Mesenteric fat pad (tissue), 1 donor: ENCODE data around the gene BMP6. TPM values are rescaled to one million over a fixed set of nuclear protein-coding genes. Genes with fewer than 3 reads are reported as not detected.
"Not testable (repeated sequence)": the region's sequence is repeated elsewhere in the genome, so short reads cannot be mapped to it uniquely, and the experiment has no call there.

Experiments used
- DNase-seq: peaks from one replicate; pipeline ENCODE4 v3.0.0-alpha.2; 2020; ENCODE audit warnings: low spot score
- total RNA-seq: library from RNA; stranded (reverse); fragmentation: NEBNext Ultra II Directional; extraction: Animal tissue kit (Norgen Biotek cat#: 25700); gene quantifications from one replicate; pipeline ENCODE4 v1.2.1, GENCODE V29; 2021
- donor health status: DM: yes; HTN: yes; CAD: no.

BMP6 gene
- total RNA-seq, 1 donor from 2014 or later, result 12.7 TPM

DNA sequence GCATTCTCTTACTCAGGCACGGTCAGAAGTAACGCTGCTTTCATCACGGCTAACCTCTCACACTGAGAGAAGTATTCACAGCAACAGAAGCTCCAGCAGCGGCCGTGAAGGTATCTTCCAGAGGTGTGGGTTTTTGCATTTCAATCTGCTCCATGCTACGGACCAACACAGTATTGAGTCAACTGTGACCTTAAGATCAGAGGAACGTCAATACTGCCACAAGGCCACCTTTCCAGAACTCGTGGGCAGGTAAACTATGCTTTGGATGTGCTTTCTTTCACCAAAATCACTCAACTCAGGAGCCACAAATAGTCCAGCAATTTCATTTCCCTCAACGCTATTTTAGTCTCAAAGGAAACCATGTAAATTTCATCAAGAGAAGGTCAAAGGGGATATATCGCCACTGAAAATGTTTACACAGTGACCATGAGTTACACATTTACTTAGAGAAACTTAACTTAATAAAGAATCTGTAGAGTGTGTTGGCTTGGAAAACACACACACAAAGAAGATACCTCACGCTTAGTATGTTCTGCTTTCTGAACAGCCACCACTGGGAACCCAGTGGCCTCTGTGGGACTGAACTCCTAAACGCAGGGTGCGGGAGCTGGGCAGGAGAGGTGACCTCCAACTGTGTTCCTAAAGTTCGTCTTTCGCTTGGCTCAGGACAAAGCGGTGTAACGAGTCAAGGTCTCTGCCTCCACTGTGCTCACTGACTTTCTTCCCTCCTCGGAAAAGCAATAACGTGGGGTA is 156.8 kb downstream of the BMP6 start:
- no peak for DNase-seq

DNA sequence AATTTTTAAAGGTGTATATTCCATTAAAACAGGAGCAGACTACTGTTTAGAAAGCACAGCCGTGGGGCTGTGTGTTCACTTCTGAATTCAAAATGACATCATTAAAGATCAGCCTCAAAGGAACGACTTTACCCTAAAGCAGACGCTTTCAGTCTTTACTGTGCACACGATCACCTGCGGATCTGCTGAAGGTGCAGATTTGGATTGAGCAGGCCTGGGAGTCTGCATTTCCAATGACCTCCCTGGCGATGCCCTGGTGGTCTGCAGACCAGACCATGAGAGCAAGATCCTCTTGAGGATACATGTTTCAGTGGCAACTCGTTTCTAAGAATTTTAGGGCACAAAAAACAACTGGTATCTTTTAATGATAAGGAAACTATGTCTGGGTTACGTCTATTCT is 157.5 kb downstream of the BMP6 start:
- DNase-seq, result no peak

DNA sequence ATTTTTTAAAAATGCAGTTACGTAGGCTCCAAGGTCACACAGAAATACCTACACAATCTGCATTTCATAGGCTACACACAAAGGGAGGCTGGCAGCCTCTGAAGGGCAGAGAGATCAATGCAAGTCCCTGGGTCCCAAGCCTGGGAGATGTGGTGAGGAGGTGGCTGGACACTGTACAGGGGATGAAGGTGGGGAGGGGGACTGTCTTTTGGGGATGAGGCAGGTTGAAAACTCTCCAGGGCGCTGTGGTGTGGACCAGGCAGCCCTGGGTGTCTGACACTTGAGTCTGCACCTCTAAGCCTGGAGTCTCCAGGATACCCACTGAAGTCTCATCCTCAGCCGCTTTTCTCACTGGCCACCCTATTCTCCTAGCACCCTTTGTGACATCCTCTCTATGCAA is 160.2 kb downstream of the BMP6 start:
- DNase-seq, result no peak

DNA sequence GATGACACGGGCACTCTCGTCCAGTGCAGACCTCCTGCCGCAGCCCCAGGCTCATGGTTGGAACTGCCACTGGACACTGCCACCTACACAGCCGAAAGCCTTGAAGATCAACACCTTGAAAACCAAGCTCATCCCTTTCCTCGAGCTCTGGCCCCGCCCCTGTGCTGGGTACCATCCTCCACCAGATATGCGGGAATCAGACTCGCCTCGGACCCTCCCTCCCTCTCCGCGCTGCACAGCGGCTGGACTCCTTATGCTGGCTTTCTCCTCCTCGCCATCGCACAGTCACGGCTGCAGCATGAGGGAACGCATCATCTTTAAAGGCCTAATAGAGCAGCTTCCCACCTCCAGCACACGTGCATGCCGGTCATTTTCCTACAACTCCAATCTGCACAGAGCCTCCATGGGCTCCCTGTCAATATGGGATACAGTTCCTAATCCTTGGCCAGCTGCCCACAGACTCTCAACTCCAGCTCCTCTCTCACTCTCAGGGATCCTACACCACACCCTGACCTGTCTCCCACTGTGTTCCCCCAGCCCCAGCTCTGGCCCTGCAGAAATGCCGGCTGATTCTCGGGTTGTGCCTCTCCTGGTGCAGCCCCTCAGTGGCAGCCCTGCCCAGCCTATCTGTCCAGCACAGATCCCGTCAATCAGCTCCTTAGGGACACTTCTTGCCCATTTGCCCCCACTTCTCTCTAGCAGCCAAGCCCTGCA is 161.5 kb downstream of the BMP6 start:
- no peak for DNase-seq

DNA sequence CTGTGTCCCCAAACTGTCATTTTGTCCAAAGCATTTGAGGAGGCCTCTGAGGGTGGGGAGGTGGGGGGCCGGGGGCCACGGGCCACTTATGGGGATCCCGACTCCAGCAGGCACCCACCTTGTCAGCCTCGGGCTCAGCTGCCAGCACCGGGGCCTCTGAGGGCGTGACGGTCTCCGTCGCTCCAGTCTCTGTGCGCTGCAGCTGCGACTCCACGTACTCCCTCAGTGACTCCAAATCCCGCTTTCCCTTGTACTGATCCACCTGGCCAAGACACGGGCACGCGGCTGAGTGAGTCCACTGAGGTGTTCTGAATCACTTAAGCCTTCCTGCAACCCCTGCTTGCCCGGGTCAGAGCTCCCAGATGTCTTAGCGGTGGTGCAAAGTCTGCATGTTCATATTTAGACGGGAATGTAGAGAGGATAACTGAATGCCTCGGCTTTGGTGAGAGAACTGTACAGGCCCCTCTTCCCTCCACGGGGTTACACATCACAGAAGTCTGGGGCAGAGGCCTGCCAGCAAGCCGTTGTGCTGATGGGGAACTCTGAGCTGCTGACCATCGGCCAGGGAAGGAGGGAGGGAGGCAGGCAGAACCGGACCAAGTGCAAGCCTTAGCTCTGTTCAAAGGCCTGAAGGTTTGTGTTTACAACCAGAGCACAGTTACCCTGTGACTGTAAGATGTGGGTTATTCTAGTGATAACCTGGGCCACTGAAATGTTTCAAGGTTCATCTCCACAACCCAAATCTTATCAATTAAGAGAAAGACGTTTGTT is 162.9 kb downstream of the BMP6 start:
- DNase-seq, result no peak

DNA sequence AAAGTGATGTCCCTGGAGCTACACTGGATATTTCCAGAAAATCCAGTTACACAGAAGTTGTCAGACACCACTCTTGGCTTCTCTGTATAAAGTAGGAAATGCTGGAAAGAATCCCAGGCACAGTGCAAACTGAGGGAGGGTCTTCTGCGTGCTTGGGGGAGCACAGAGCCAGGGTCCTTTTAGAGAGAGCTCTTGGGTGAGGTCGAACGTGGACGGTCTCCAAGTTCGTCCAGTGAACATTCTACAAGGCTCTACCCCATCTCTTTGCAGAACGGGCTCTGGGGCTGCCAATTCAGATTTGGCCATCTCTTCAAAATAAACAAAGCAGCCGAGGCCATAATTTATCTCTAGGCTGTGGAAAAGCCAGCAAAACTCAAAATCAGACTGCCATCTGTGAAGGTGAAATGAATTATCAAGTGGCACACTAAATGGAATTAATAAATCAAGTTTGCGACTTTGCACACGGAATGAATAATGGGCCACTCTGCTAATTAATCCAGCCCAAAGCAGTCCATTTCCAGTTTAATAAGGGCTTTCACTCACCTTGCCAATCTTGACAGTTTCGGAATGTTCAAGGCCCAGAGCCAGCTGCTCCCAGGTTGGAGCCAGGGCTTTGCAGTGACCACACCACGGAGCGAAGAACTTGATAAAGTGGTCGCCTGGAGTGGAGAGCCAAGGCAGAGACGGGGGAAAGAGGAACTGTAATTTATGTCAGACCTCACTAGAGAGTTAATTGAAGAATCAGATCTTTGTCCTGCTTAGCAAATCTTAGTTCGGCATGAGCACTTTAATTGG is 165.4 kb downstream of the BMP6 start:
- DNase-seq, result no peak

DNA sequence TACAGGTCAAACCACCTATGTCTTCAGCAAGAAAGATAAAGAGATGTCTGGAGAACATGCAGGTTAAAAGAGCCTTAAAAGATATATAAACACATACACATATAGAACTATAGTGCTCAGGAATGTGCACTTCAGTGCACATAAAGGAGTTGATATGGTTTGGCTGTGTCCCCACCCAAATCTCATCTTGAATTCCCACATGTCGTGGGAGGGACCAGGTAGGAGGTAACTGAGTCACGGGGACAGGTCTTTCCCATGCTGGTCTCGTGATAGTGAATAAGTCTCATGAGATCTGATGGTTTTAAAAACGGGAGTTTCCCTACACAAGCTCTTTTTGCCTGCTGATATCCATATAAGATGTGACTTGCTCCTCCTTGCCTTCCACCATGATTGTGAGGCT is 166.5 kb downstream of the BMP6 start:
- DNase-seq, result not testable (repeated sequence)

DNA sequence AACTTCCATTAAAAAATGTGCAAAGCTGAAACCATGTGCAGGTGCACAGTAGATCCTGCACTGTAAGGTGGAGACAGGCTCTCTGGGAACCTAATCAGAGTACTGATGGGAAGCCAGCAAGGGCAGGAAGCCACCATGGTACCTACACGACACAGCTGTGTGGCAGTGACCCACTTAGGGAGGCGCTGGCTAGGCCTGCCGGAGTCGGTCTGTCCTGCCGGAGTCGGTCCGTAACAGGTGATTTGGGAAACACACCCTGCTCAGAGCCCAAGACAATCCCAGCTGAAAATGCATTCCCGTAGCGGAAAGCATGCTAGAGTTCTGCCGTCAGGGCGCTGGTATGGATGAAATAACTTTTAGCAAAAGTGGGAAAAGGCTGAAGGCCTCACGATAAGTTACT is 167.4 kb downstream of the BMP6 start:
- no peak for DNase-seq

DNA sequence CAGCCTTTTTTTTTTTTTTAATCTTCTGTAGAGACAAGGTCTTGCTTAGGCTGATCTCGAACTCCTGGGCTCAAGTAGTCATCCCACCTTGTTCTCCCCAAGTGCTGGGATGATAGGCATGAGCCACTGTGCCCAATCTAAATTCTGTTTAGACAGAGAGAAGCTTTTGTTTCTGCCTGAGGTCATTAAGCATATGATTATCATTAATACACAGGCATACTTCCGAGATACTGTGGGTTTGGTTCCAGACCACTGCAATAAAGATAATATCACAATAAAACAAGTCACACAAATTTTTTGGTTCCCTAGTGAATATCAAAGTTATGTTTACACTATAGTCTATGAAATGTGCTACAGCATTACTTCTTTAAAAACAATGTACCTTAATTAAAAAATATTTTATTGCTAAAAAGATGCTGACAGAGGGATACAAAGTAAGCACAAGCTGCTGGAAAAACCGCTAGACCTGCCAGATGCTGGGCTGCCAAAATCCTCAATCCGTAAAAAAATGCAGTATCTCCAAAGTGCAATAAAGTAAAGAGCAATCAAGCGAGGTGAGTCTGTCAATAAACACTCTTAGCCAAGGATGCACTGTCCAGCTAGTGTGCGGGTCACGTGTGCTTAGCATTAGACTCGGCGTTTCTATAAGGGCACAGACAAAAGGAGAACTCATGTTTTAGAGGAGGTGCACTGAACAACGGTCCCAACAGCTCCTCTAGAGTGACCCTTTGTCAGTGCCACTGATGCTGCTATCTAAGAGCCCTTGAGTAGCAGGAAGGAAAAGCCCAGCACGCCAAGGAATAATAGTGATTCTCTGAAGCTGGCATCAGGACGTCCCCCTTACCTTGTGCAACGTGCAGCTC is 168.6 kb downstream of the BMP6 start:
- no peak for DNase-seq

DNA sequence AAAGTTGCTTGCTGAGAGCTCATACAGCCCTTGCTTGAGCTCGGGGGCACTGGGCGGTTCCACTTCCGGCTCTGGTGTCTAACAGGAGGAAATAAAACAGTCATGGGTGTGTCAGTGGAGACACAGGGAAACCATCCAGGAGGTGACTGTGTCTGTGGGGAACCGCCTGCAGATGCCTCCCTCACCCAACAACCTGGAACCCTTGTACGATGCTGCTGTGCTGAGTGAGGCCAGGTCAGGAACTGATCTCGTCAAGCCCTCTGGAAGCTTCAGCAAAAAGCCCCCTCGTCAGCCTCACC is 169.2 kb downstream of the BMP6 start:
- DNase-seq, result no peak

DNA sequence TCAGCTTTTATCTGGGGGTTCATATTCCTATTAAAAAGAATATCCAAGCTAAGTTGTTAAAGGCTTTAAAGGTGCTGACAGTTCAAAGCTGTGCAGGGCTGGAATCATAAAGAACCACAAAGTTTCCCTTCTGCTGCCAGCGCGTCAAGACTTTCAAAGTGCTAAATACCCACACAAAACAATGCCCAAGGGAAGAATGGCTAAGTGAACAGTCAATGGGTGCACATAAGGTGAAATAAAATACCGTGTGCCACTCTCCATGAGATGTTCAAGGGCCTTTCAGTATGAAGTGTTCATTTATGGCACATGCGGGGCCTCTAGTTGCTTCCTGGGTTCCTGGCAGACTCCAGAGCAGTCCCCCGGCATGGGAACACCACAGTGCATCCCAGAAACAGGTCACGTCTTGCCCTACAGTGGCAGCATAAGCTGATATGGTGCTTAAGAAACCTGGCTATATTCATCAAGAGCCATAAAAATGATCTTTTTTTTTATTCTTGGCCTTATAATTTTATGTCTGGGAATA is 170.6 kb downstream of the BMP6 start:
- no peak for DNase-seq

DNA sequence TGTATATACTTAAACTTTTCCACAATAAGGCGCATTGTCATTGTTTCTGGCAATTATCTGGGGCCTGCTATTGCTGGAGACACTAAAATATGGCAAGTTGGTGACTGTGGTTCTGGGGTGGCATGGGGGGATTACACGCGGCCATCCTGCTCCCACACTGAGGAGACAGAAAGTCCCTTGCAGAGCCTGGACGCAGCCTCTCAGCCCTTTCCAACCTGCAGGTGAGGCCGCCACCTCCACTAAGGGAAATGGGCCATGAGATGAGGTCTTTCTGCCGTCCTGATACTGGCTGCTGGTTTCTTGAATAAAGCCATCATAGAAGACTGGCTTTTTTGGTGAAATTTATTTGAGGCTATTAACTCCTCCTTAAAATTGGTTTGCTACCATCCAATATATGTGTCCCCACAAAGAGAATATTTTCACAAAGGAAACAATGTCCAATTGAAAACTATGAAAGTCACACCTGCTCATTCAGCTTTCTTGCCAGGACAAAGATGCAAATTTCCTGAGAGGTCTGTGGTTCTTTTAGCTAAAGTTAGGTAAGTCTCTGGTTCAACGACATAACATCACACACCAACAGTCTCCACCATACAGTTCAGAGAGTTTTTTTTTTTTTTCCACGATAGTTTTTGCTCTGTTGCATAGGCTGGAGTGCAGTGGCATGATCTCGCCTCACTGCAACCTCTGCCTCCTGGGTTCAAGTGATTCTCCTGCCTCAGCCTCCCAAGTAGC is 171.7 kb downstream of the BMP6 start:
- no peak for DNase-seq

DNA sequence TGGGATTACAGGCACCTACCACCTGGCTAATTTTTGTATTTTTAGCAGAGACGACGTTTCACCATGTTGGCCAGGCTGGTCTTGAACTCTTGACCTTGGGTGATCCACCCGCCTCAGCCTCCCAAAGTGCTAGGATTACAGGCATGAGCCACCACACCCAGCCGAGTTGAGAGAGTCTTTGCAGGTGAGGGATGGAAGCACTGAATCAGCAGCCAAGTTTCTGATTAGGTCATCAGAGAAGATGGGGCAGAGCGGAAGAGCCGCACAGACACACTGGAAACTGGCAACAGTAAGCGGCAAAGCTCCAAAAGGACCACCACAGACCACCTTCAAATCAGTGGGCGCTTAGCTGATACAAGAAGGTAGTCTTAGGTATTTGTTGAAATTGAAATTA is 172.3 kb downstream of the BMP6 start:
- DNase-seq, result not testable (repeated sequence)

DNA sequence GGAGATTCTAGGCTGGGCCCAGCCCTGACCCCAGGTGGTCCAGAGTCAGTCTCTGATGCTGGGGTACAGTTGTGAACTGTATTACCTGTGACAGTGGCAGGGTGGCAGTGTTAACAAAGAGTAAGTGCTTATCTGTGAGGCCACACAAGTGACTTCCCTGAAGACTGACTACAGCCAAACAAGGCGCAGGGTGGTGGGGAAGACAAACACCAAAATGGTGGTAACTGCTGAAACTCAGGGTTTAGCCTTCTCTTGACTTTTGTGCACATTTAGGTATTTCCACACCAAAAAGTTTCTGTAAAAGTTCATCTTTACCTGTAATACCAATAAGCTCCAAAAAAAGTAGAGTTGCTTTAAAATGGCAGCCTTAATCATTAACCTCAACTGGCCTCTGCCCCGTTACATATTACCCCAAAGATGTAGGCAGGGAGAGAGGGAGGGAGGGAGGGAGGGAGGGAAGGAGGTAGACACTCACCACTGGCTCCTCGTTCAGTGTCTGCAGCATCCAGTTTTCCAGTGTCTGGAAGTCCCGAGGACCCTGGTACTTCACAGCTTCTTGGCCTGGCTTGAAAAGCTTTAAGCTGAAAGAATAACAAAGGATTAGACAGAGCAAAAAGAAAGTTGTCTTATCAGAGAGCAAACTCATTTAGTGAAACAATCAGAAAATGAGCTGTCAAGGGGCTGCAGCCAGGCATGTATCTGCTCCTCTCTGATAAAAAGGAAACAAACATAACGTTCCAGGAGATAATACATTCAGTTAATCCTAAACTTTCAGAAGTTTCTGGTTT is 173.4 kb downstream of the BMP6 start:
- DNase-seq, result no peak

DNA sequence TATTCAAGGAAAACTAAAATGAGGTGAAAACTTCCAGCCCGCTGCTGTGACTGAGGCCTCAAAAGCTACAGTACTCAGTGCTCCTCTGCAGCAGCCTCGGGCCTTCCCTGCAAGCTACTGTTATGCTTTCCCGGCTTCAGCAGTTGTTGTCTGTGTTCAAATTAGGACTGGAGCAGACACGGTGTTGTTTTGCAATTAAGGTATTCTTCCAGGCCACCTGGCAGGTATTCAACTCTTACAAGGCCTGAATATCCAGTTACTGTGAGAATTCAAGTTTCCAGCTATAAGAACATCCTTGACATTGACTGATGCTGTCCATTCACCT is 174.0 kb downstream of the BMP6 start:
- DNase-seq, result no peak

DNA sequence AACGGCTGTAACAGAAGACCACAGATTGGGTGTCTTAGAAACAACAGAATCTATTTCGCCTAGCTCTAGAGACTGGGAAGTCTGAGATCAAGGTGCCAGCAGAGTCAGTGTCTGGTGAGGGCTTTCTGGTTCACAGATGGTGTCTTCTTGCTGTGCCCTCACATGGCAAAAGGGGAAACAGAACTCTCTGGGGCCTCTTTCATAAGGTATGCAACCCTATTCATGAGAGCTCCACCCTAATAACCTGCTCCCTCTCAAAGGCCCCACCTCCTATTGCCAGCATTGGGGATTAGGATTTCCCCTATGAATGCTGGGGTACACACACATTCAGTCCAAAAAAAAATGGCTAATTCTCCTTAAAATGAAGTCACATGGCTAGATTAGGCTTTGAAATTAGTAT is 174.7 kb downstream of the BMP6 start:
- no peak for DNase-seq

DNA sequence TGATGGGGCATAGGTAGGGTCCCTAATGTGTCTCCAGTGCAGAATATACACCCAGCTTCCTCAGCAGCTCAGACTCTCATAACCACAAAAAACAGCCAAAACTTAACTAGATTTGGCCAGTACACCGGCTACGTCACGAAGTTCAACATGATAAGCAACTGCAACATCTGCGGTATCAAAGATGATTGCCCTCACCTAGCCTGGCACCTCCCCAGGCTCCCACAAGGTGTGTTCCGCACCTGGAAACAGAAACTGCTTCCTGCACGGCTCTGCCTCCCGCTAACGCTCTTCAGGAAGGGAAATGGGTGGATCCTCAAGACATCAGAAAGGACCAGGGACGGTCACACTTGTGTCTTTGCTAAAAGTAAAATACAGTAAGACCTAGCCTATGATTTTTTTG is 175.2 kb downstream of the BMP6 start:
- DNase-seq, result no peak

DNA sequence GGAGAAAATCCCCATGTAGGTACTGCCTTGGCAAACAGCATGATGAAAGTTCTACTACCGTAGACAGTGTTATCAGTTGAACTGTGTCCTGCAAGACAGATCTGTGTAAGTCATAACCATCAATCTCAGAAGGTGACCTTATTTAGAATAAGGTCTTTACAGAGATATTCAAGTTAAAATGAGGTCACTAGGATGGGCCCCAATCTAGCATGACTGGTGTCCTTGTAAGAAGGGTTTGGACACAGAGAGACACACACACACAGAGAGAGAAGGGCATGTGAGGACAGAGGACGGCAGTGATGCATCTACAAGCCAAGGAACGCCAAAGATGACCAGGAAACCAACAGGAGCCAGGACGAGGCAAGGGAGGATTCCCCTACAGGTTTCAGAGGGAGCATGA is 175.9 kb downstream of the BMP6 start:
- DNase-seq, result no peak

DNA sequence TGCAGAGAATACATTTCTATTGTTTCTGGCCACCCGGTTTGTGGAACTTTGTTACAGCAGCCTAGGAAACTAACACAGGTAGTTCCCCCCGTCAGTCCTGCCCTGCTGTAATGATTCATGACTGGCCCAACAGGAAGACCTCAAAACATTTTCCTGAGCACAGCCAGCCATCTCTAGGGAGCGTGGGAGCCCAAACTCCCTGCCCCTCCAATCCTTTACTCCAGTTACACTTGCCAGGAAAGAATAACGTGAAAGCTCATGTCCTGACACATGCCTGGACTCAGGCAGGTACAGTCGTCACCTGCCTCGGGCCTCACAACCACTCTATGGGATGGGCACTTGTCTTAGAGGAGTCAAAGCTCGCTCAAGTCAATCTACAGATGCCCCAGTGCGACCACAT is 176.3 kb downstream of the BMP6 start:
- DNase-seq, result no peak
